ENCODE measurements around the gene CST7.
"Not testable (repeated sequence)": the region's sequence is repeated elsewhere in the genome, so short reads cannot be mapped to it uniquely, and the experiment has no call there.

CST7 gene

GRCh38 chr20:24917797-24918578, 31.1 kb upstream of the CST7 start:
- peak; percentile 86 for TF ChIP-seq CTCF (IDR thresholded peaks at IDR 0.05; ENCODE audit: low read depth, low read length)
- DNase-seq (ENCODE audit: extremely low read depth, low read depth) = peak; percentile 27

DNA sequence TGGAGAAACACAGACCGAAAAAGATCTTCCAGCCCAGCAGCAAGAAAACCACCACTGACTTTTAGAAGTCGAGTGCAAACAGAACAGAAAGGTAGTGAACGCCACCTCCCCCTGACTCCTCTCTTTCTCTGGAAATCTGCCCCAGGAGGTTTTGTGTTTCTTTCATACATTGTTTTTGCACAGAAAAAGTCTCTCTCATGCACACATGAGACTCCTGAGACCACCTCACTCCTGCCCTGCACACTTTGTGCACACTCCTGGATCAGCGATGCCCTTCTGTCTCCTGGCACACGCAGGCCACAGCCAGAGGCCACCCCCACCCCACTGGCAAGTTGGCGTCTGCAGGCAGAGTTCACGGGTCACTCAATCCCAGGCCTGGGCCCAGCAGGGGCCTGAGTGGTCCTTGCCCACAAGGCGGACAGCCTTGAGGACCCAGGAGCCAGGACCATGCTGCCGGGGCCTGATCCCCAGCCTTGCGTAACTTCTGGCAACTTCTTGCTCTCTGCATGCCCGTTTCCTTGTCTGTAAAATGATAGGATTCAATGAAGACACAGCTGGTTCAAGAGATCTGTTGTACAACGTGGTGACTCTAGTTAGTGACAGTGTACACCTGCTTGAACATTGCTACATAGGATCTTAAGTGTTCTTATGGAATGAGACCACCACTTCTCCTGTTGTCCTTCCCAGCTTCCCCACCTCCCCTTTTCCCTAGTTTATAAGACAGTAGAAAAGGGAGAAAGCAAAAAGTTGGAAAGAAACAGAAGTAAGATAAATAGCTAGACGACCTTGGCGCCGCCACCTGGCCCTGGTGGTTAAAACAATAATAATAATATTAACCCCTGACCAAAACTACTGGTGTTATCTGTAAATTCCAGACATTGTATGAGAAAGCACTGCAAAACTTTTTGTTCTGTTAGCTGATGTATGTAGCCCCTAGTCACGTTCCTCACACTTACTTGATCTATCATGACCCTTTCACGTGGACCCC, 30.2 kb upstream of the CST7 start:
- DNase-seq (ENCODE audit: extremely low read depth, low read depth) = no peak
- TF ChIP-seq CTCF (IDR thresholded peaks at IDR 0.05; ENCODE audit: low read depth, low read length) = no peak

DNA sequence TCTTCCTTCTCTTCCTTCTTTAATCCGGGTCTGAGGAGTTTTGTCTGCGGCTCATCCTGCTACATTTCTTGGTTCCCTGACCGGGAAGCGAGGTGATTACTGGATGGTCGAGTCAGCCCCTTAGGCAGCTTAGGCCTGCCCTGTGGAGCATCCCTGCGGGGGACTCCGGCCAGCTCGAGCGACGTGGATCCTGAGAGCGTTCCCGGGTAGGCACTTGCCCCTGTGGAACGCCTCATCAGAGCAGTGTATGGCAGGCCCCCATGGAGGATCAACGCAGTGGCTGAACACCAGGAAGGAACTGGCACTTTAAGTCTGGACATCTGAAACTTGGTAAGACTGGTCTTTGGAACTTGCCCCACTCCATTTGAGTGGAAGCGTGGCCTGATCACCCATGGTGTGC, 29.4 kb upstream of the CST7 start:
- DNase-seq (ENCODE audit: extremely low read depth, low read depth) = not testable (repeated sequence)

GRCh38 chr20:24920706-24921105, 28.4 kb upstream of the CST7 start:
- not testable (repeated sequence) for DNase-seq (ENCODE audit: extremely low read depth, low read depth)

DNA sequence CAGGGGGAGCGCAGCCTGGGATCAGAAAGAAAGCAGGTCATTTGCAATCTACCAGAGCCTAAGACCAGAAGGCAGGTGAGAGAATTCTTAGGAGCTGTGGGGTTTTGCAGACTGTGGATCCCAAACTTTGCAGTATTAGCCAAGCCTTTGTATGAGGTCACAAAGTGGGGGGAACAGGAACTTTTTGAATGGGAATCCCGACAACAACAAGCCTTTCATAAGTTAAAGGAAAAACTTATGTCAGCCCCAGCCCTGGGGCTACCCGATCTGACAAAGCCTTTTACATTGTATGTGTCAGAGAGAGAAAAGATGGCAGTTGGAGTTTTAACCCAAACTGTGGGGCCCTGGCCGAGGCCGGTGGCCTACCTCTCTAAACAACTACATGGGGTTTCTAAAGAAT, 19.8 kb upstream of the CST7 start:
- DNase-seq (ENCODE audit: extremely low read depth, low read depth) = not testable (repeated sequence)

DNA sequence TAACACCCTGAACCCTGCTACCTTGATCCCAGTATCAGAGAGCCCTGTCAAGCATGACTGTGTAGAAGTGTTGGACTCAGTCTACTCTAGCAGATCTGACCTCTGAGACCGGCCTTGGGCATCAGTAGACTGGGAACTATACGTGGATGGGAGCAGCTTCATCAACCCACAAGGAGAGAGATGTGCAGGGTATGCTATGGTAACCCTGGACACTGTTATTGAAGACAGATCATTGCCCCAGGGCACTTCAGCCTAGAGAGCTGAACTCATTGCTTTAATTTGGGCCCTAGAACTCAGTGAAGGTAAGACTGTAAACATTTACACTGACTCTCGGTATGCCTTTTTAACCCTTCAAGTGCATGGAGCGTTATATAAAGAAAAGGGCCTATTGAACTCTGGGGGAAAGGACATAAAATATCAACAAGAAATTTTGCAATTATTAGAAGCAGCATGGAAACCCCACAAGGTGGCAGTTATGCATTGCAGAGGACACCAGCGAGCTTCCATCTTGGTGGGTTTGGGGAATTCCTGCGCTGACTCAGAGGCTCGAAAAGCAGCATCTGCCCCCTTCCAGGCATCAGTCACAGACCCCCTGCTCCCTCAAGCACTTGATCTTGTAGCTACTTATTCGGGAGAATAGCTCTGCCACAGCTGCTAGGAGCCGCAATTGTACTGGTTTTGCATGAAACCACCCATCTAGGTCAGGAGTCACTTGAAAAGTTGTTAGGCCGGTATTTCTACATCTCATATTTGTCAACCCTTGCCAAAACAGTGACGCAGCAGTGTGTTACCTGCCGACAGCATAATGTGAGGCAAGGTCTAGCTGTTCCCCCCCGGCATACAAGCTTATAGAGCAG, 19.0 kb upstream of the CST7 start:
- not testable (repeated sequence) for DNase-seq (ENCODE audit: extremely low read depth, low read depth)

DNA sequence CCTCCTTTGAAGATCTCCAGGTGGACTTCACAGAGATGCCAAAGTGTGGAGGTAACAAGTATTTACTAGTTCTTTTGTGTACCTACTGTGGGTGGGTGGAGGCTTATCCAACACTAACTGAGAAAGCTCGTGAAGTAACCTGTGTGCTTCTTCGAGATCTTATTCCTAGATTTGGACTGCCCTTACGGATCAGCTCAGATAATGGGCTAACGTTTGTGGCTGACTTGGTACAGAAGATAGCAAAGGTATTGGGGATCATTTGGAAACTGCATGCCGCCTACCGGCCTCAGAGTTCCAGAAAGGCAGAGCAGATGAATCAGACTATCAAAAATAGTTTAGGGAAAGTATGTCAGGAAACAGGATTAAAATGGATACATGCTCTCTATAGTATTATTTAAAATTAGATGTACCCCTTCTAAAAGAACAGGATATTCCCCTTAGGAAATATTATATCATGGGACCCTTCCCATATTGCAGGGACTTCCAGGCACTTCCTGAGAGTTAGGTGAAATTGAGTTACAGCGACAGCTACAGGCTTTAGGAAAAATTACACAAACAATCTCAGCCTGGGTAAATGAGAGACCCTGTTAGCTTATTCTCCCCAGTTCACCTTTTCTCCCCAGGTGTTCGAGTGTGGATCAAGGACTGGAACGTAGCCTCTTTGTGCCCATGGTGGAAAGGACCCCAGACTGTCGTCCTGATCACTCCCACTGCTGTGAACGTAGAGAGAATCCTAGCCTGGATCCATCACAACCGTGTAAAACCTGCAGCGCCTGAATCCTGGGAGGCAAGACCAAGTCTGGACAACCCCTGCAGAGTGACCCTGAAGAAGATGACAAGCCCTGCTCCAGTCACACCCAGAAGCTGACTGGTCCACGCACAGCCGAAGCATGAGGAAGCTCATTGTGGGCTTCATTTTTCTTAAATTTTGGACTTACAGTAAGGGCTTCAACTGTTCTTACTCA, 18.1 kb upstream of the CST7 start:
- peak; percentile 9 for TF ChIP-seq CTCF (IDR thresholded peaks at IDR 0.05; ENCODE audit: low read depth, low read length)
- DNase-seq (ENCODE audit: extremely low read depth, low read depth) = not testable (repeated sequence)

DNA sequence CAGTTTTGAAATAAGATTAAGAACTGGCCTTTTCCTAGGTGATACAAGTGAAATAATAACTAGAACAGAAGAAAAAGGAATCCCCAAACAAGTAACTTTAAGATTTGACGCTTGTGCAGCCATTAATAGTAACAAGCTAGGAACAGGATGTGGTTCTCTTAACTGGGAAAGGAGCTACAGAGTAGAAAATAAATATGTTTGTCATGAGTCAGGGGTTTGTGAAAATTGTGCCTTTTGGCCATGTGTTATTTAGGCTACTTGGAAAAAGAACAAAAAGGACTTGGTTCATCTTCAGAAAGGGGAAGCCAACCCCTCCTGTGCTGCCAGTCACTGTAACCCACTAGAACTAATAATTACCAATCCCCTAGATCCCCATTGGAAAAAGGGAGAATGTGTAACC, 17.2 kb upstream of the CST7 start:
- DNase-seq (ENCODE audit: extremely low read depth, low read depth) = not testable (repeated sequence)

- DNase-seq (ENCODE audit: extremely low read depth, low read depth) = no peak
- TF ChIP-seq CTCF (IDR thresholded peaks at IDR 0.05; ENCODE audit: low read depth, low read length) = no peak
These were observed 15.7 kb upstream of the CST7 start for GRCh38 chr20:24933266-24933908.

Measured in AG09319 (cell line).